GM21515 (cell line): ENCODE results near the gene NNAT.

Source experiments
- ATAC-seq: cut with Tn5 transposase; IDR thresholded peaks from one replicate; pipeline ENCODE4 v1.9.1; 2021; ENCODE audit not compliant: unreplicated experiment

NNAT gene

DNA sequence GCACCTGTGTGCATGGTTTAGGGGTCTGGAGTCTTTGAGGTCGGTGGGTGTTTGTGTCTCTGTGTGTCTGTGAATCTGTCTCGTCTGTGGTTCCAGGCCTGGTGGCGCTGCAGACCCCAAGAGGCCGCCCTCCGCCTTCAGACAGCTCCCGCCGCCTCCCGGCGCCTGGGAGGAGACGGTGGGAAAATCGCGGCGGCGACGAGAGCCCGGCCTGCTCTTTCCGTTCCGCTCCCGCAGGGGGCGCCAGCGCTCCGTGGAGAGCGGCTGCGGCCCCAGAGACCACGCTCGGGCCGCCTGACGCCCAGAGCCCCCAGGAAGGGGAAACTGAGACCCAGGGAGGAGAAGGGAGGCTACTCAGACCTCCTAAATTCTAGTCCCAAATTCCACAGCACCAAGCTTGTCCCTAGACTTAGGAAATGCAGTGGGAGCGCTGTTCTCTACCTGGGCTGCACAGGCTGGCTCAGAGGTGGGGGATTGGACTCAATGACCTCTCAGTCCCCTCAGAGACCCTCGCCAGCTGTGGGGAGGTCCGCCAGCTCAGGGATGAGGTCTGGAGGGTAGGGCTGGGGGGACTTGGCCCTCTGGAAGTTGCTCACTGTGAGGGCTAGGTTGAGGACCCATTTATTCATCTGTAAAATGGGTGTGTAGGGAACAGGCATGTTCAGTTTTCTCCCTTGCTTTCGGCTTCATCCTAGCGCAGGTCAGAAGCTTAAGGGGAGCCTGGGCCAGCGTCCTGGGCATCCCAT, 43.5 kb downstream of the NNAT start:
- ATAC-seq, result no peak

- ATAC-seq, result no peak
These were observed 44.2 kb downstream of the NNAT start for GRCh38 chr20:37565134-37565811.

DNA sequence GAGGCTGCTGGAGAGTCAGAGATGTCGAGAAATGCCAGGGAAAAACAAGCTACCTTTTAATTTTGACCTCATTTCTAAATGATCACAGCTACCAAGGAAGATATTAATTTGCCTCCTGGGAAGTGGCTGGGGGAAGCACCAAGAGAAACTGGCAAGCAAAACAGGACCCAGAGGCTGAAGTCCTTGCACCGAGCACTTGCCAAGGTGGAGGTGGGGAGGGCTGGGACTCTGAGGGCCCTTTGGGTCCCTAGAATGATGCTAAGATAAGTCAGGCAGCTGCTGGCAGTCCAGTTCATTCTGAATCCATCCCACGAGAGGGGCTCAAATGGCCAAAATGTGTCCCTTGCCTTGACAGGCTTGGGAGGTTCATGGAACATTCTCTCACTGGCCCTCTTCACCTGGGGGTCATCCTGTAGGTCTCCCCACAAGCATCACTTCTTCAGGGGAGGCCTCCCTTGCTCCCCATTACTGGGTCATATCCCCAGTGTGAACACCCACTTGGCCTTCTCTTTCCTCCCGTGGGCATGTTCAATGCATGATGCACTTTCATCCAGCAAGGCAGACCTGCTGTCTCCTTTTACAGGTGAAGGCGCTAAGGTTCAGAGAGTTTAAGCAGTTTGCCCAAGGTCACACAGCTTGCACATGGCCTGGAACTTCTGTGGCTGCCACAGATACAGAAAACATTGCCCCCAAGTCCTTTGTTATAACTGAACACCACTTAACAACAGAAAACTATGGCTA, 45.7 kb downstream of the NNAT start:
- no peak for ATAC-seq

GRCh38 chr20:37567331-37567665, 46.2 kb downstream of the NNAT start:
- no peak for ATAC-seq

DNA sequence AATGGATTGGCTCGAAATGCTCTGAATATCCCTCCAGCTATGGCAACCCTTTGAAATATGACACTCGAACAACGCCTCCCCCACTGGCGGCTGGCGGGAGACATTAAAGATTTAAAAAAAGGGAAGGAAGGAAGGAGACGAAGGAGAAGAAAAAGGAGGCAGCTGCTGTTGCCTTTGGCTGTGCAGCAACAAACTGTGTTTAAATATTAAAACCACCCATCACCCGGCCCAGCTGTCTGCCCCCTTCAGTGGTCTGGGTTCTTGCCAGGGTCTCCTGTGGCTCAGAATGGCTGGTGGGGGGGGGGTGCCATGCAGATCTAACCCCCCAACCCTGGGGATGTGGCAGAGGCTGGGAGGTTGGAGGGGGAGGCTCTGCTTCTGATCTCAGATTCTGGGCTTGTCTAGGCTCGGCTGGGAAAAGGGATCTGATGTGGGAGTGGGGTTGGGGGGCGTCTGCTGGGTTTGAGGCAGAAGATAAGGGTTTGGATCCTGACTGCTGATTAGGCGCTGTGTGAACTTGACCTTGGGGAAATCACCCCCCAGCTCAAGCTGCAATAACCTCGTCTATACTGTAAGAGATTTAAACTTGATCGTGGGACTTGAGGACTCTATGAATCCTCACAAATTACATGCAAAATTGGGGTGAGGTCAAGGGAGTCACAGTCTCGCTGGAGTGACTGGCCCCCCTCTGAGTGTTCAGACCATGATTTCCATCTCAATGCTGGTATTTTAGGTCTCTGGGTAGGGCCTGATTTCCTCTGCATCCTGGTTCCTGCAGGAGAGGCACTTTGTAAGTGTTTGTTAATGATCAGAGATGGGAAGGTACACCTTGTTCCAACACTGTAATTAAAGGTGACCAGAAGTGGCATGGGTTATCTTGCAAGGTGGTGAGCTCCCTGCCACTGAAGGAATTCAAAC, 46.9 kb downstream of the NNAT start:
- ATAC-seq, result no peak

DNA sequence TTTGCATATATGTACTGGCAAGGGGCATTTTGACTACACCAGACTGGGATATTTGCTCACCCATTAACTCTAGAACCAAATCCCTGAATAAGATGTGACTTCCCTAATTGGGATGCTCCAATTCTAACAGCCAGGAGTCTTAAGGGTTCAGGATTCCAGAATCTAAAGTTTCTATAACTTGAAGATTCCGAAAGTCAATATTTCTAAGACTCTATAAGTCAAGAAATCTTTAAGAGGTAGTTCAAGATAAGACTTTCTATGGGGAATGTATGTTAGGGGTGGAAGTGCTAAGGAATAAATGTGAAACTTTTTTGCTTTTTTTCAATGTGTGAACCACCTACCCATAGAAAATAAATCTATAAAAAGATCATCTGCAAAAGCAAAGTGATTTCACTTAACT, 49.4 kb downstream of the NNAT start:
- ATAC-seq, result no peak

GRCh38 chr20:37571033-37571432, 50.0 kb downstream of the NNAT start:
- ATAC-seq, result no peak
